GM19324 (cell line): ENCODE results near the gene ENOSF1.
"Not testable (repeated sequence)": the region's sequence is repeated elsewhere in the genome, so short reads cannot be mapped to it uniquely, and the experiment has no call there.

Source experiments
- ATAC-seq: cut with Tn5 transposase; IDR thresholded peaks from one replicate; pipeline ENCODE4 v1.9.1; 2021; ENCODE audit warnings: mild to moderate bottlenecking, moderate library complexity; ENCODE audit not compliant: unreplicated experiment, low FRiP score

Gene ENOSF1

GRCh38 chr18:712401-713134, at the start of gene ENOSF1:
TSS of gene ENOSF1 (minus strand) at chr18:712630. CDS start at chr18:712587, 43 bp downstream.
- ATAC-seq = peak; percentile 81

GRCh38 chr18:759864-760263, 47.4 kb upstream of the ENOSF1 start:
- not testable (repeated sequence) for ATAC-seq

- no peak for ATAC-seq
These were observed 43.1 kb upstream of the ENOSF1 start for GRCh38 chr18:755506-755905.

GRCh38 chr18:754656-755055, 42.2 kb upstream of the ENOSF1 start:
- ATAC-seq = no peak

GRCh38 chr18:750456-750855, 38.0 kb upstream of the ENOSF1 start:
- no peak for ATAC-seq

GRCh38 chr18:744832-745597, 32.6 kb upstream of the ENOSF1 start:
- ATAC-seq = no peak

GRCh38 chr18:741931-742512, 29.6 kb upstream of the ENOSF1 start:
- no peak for ATAC-seq

- no peak for ATAC-seq
These were observed 19.9 kb upstream of the ENOSF1 start for GRCh38 chr18:732371-732770.

GRCh38 chr18:731185-731584, 18.8 kb upstream of the ENOSF1 start:
- ATAC-seq = no peak

- ATAC-seq = no peak
These were observed 18.3 kb upstream of the ENOSF1 start for GRCh38 chr18:730692-731091.

GRCh38 chr18:730120-730519, 17.7 kb upstream of the ENOSF1 start:
- ATAC-seq = not testable (repeated sequence)

- ATAC-seq = no peak
These were observed 13.2 kb upstream of the ENOSF1 start for GRCh38 chr18:725646-726045.

GRCh38 chr18:723541-724080, 11.2 kb upstream of the ENOSF1 start:
- no peak for ATAC-seq

GRCh38 chr18:717003-717402, 4.6 kb upstream of the ENOSF1 start:
- ATAC-seq = no peak

GRCh38 chr18:715626-716025, 3.2 kb upstream of the ENOSF1 start:
- no peak for ATAC-seq

- no peak for ATAC-seq
These were observed 683 bp upstream of the ENOSF1 start for GRCh38 chr18:713135-713490.

- peak; percentile 71 for ATAC-seq
These were observed 601 bp downstream of the ENOSF1 start for GRCh38 chr18:711657-712400.

GRCh38 chr18:711310-711656, 1.1 kb downstream of the ENOSF1 start:
- ATAC-seq = peak; percentile 4

GRCh38 chr18:710418-711300, 1.8 kb downstream of the ENOSF1 start:
- ATAC-seq = no peak

- no peak for ATAC-seq
These were observed 2.7 kb downstream of the ENOSF1 start for GRCh38 chr18:709771-710170.
